Inflammatory macrophage treated with lipopolysaccharide for 1 hour (primary cell): ENCODE results near the gene ZCWPW2.

ENCODE experiments used
- DNase-seq, 2 donors: peaks; one replicate each; pipeline ENCODE4 v3.0.0-alpha.2; 2020 to 2022

The ZCWPW2 gene

DNA sequence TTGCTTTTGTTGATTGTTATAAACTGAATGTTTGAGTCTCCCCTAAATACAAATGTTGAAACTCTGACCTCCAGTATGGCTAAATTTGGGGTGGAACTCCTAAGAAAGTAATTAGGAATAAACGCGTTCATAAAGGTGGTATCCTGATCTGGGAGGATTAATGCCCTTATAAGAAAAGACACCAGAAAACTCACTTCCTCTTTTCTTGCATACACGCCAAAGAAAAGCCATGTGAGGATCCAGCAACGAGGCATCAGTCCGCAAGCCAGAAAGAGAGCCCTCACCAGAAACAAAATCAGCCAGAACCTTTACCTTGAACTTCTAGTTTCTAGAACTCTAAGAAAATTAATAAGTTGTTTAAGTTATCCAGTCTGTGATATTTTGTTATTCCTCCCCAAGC is 37.5 kb downstream of the ZCWPW2 start:
- DNase-seq = no peak

DNA sequence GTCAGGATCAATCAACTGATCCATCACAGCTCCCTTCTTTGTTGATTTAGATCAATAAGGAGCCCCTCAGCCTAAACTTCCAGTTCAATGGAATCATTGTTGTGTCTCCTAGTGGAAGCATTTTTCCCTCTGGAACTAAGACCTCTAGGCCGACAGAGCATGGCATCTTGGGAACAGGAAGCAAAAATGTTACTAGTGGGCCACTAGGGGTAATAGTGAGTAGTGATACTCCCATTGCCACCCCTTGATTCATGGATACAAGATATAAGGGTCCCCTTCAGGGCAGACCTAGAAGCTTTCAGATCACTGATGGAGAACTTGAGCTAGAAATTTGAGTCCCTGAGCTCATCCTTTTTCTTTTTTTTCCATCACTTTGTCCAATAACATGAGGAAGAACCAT is 40.5 kb downstream of the ZCWPW2 start:
- no peak for DNase-seq

GRCh38 chr3:28399206-28399605 is 50.7 kb downstream of the ZCWPW2 start:
- no peak for DNase-seq

DNA sequence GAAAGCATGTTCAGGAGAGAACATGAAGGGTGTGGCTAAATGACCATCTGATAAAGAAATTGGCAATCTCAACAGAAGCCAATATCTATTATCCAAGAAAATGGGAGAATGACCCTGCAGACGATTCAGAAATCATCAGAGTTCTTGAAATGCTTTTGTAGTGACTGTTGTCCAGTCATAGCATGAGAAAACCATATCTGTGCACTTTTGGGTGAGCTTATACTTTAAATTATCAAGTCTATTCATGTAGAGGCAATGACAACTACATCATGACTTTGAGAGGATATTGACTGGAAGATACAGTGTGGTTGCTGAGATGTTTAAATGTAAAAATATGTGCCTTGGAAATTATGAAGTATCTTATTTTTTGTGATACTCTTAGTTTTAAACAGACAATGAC is 57.7 kb downstream of the ZCWPW2 start:
- no peak for DNase-seq

DNA sequence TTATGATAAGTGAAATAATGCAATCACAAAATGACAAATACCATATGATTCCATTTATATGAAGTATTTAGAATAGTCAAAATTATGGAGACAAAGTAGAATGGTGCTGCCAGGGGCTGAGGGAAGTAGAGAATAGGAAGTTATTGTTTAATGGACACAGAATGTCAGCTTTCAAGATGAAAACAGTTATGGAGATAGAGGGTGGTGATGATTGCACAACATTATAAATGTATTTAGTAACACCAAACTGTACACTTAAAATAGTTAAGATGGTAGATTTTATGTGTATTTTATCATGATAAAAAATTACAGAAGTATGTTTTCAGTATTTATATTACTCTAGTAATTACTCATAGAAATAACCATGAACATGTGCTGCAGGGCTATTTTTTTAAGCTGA is 100.9 kb downstream of the ZCWPW2 start:
- no peak for DNase-seq

GRCh38 chr3:28462866-28463265 is 114.3 kb downstream of the ZCWPW2 start:
- DNase-seq = no peak

GRCh38 chr3:28467414-28467813 is 118.9 kb downstream of the ZCWPW2 start:
- no peak for DNase-seq

- DNase-seq = peak; percentile 18 to 32
These were observed 127.7 kb downstream of the ZCWPW2 start for GRCh38 chr3:28476194-28476593.

DNA sequence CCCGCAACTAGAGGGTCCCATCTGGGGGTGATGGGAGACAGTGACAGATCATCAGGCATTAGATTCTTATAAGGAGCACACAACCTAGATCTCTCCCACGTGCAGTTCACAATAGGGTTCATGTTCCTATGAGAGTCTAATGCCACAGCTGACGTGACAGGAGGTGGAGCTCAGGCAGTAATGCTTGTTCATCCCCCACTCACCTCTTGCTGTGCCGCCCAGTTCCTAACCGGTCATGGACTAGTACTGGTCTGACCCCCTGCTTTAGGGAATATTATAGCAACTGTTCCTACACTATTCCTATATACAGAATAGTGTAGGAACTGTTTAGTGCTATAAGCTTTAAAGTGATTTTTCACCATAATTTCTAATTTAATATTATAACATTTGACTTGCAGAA is 128.2 kb downstream of the ZCWPW2 start:
- no peak for DNase-seq

DNA sequence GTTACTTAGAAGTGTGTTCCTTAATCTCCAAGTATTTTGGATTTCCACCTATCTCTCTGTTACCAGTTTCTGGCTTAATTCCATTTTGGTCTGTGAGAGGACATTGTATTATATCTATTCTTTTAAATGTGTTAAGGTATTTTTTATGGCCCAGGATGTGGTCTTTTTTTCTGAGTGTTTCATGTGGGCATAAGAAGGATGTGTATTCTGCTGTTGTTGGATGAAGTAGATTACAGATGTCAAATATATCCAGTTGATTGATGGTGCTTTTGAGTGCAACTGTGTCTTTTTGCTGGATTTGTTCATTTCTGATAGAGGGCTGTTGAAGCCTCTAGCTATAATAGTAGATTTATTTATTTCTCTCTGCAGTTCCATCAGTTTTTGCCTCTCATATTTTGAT is 136.6 kb downstream of the ZCWPW2 start:
- DNase-seq = no peak

- DNase-seq = no peak
These were observed 146.8 kb downstream of the ZCWPW2 start for GRCh38 chr3:28495301-28495700.

- no peak for DNase-seq
These were observed 153.9 kb downstream of the ZCWPW2 start for GRCh38 chr3:28502397-28502937.

- no peak for DNase-seq
These were observed 156.5 kb downstream of the ZCWPW2 start for GRCh38 chr3:28504976-28505375.

- DNase-seq = no peak
These were observed 173.1 kb downstream of the ZCWPW2 start for GRCh38 chr3:28521663-28522062.

- no peak for DNase-seq
These were observed 193.8 kb downstream of the ZCWPW2 start for GRCh38 chr3:28542351-28542750.

DNA sequence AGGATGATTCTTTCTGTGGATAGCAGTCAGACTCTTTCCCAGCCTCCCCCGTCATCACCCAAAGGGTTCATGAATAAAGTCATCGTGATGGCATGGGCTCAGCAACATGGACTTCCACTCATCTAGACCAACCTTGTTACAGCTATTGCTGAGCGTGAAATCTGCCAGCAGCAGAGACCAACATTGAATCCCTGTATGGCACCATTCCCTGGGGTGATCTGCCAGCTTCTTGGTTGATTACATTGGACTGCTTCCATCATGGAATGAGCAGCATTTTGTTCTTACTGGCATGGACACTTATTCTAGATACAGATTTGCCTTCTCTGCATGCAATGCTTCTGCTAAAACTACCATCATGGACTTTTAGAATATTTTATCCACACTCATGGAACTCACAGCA is 195.7 kb downstream of the ZCWPW2 start:
- DNase-seq = no peak

DNA sequence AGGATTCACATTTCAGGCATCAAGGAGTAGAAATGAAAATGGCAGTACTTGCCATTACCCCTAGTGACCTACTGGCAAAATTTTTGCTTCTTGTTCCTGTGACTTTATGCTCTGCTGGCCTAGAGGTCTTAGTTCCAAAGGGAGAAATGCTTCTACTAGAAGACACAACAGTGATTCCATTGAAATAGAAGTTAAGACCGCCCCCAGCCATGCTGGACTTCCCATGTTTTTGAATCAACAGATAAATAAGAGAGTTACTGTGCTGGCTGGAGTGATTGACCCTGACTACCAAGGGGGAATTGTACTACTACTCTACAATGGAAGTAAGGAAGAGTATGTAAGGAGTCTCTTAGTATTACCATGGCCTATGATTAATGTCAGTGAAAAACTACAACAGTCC is 196.3 kb downstream of the ZCWPW2 start:
- DNase-seq = no peak

DNA sequence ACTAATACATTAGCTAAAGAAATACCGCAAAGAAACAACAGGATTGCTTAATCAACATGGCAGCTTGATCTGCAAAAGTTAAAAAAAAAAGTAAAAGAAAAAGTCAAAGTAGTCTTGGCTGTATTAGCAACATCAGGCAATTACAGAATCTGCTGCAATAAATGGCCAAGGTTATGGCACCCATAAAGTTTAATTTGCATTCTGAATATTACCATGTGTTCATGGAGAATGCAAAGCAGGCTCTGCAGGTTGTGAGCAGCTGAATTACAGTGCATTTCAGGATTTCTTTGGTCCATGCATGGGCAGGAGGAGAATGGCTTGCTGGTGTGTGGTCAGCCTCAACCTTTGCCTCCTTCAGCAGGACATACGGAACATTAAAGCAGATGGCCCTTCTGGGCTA is 199.2 kb downstream of the ZCWPW2 start:
- no peak for DNase-seq

- no peak for DNase-seq
These were observed 204.7 kb downstream of the ZCWPW2 start for GRCh38 chr3:28553175-28553574.

DNA sequence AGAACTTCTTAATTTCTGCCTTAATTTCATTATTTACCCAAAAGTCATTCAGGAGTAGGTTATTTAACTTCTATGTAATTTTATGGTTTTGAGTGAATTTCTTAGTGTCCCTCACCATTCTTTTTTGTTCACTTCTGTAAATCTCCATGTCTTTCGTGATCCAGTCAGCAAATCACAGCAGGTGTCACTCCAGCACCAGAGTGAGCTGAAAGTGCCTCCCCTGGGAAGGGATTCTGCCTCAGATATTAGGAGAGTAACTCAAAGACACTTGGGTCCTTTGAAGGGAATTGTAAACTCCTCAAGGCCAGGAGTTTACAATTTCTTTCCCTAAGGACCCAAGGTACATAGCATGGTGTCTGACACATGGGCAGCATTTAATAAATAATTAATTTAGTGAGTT is 207.7 kb downstream of the ZCWPW2 start:
- no peak for DNase-seq

DNA sequence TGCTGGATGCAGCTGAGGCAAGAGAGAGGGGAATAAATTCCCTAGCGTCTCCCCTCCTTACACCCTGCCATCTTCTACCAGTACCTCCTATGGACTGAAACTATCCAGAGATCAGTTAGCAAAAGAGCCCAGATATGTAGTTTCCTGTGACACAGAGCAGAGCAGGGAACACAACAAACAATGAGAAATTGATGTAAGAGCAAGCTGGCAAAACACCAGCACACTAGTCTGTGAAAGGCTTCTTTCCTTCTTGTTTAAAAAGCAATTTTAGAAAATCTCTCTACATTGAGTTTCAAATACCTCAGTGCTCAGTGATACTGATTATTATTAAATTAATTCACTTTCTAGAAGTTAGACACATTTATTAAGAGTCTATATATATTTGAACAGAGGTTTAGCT is 215.7 kb downstream of the ZCWPW2 start:
- no peak for DNase-seq

DNA sequence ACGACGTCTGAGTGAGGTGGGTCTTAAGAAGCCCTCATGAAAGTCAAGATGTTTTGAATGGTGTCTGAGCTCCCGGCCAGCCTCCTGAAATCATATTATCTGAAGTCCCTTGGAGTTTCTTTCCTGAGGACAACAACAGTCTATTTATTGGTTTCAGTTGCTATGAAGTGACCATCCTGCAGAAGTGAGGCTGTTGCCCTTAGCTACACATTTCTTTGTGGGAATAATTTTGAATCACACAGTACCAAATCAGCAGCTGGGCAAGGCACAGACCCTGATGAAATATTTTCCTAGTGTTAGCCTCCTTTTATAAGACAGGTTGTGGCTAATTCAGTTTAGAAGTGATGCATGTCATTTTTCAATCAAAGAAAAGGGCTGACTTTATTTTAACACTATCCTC is 220.8 kb downstream of the ZCWPW2 start:
- no peak for DNase-seq

GRCh38 chr3:28574036-28574435 is 225.5 kb downstream of the ZCWPW2 start:
- DNase-seq = no peak

DNA sequence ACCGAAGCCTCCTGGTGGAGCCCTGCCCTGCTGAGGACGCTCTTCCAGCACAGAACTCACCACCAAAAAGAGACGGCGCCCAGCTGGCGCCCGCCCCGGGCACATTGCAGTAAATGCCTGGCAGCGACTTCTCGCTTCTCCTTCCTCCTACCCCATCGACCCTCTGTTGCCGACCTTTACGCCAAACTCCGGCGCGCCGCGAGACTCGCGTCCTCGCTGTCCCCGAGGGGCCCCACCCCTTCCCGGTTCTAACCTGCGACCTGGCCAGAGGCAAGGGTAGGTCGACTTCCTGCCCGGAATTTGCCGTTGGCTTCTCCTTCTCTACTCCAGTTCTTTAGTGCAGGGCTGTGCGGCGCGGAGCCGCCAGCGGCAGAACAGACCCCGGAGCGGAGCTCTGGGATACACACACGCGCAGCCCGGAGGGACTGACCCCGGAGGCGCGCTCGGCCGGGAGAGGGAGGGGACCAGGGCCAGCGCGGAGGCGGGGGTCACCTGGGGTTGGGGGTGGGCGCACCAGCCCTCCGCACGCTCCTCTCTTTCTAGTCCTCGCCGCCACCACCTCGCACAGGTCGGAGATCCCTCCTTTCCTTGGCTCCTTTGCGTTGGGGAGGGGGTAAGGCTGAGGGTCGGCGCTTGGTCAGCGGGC is 226.7 kb downstream of the ZCWPW2 start:
- DNase-seq = no peak
